Stimulated activated CD4-positive, alpha-beta T cell treated with anti-CD3 and anti-CD28 coated beads, Interleukin-2, amount 100 ng/mL, for 24 hours (primary cell): ENCODE results near the gene VOPP1.

ENCODE experiments used
- DNase-seq, 2 donors: peaks; one replicate each; pipeline ENCODE4 v3.0.0-alpha.2; 2020

Gene VOPP1

GRCh38 chr7:55426676-55427075 lies 145.6 kb downstream of the VOPP1 start:
- no peak for DNase-seq

DNA sequence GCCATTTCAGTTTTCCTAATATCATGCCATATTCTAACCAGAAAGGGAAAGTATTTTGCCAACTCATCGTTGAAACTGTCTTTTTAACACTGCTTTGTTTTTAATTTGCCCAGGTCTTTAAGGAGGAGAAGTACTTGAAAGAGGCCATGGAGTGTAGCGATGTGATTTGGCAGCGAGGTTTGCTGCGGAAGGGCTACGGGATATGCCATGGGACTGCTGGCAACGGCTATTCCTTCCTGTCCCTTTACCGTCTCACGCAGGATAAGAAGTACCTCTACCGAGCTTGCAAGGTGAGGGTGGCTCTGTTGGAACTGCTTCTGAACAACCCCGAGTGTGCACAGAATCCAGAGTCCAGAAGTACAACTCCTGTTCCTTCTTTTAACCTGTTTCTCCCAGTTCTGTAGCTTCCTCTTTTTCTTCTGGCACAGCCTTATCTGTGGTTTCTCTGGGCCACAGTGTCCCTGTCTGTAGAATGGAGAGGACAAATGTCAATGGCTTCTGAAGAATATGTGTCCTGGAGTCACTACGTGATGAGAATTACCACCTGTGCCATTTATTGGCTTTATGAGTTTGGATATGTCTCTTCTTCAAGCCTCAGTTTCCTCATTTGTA lies 147.1 kb downstream of the VOPP1 start:
- DNase-seq: no peak

GRCh38 chr7:55423891-55424290 lies 148.4 kb downstream of the VOPP1 start:
- DNase-seq: no peak

DNA sequence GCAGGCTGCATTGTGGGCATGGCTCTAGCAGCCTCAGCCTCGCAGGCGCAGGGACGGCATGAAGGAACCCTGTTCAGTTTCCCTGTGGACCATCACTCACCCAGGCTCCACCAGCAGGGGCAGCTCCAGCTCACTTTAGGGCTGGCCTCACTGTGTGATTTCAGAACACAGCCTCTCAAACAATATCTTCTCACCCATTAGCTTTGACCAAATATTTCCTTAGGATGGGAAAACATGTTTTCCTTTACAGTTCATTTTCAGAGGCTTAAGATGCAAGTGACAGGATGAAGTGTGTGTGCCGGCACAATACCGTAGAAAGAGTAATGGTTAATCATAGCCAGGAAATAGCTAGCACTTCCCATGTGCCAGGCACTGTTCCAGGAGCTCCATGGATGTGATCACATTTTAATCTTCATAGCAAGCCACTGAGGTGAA lies 149.0 kb downstream of the VOPP1 start:
- no peak for DNase-seq
